ENCODE measurements around the gene SELENOT. TPM values are rescaled to one million over a fixed set of nuclear protein-coding genes. Genes with fewer than 3 reads are reported as not detected.
"Not testable (repeated sequence)": the region's sequence is repeated elsewhere in the genome, so short reads cannot be mapped to it uniquely, and the experiment has no call there.

SELENOT gene
- polyA plus RNA-seq, 5 donors = 71.6 to 87.3 (median 85.3) TPM

- no peak for DNase-seq
These were observed 3.0 kb downstream of the SELENOT start for GRCh38 chr3:150605998-150606641.

- no peak for DNase-seq
These were observed 4.3 kb downstream of the SELENOT start for GRCh38 chr3:150607267-150608065.

- no peak for DNase-seq
These were observed 6.9 kb downstream of the SELENOT start for GRCh38 chr3:150609988-150610387.

GRCh38 chr3:150610785-150611184 is 7.7 kb downstream of the SELENOT start:
- no peak for DNase-seq

GRCh38 chr3:150611666-150612065 is 8.5 kb downstream of the SELENOT start:
- DNase-seq = no peak

GRCh38 chr3:150612494-150612893 is 9.4 kb downstream of the SELENOT start:
- no peak for DNase-seq

GRCh38 chr3:150613034-150613433 is 9.9 kb downstream of the SELENOT start:
- no peak for DNase-seq

GRCh38 chr3:150613709-150614480 is 10.8 kb downstream of the SELENOT start:
- no peak for DNase-seq

GRCh38 chr3:150620002-150620689 is 17.0 kb downstream of the SELENOT start:
- DNase-seq = no peak

- not testable (repeated sequence) for DNase-seq
These were observed 19.8 kb downstream of the SELENOT start for GRCh38 chr3:150622955-150623354.

- no peak for DNase-seq
These were observed 20.8 kb downstream of the SELENOT start for GRCh38 chr3:150623945-150624344.

GRCh38 chr3:150626148-150626930 is 23.2 kb downstream of the SELENOT start:
- no peak for DNase-seq

GRCh38 chr3:150627557-150627956 is 24.4 kb downstream of the SELENOT start:
- peak in 1 of 2 donors; percentile 28 for DNase-seq

- no peak for DNase-seq
These were observed 28.5 kb downstream of the SELENOT start for GRCh38 chr3:150631515-150632221.

GRCh38 chr3:150635076-150635475 is 32.0 kb downstream of the SELENOT start:
- DNase-seq = no peak

- no peak for DNase-seq
These were observed 32.4 kb downstream of the SELENOT start for GRCh38 chr3:150635526-150635925.

- no peak for DNase-seq
These were observed 33.1 kb downstream of the SELENOT start for GRCh38 chr3:150636258-150636657.

GRCh38 chr3:150639262-150639661 is 36.1 kb downstream of the SELENOT start:
- no peak for DNase-seq

- no peak for DNase-seq
These were observed 37.1 kb downstream of the SELENOT start for GRCh38 chr3:150640256-150640655.

GRCh38 chr3:150653110-150653561 is 50.0 kb downstream of the SELENOT start:
- DNase-seq = no peak
